HG02973 (cell line): ENCODE data around the gene HPD.
"Not testable (repeated sequence)": the region's sequence is repeated elsewhere in the genome, so short reads cannot be mapped to it uniquely, and the experiment has no call there.

ENCODE experiments used
- ATAC-seq: cut with Tn5 transposase; IDR thresholded peaks from one replicate; pipeline ENCODE4 v1.9.1; 2021; ENCODE audit warnings: moderate library complexity; ENCODE audit not compliant: unreplicated experiment

Gene HPD

DNA sequence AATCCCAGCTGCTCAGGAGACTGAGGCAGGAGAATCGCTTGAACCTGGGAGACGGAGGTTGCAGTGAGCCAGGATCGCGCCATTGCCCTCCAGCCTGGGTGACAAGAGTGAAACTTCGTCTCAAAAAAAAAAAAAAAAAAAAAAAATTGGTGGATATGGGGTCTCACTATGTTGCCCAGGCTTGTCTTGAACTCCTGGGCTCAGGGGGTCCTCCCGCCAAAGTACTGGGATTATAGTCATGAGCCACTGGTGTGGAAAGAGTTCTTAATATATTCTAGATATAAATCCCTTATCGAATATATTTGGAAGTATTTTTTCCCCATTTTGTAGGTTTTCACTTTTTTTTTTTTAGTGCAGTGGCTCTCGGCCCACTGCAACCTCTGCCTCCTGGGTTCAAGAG, 10.6 kb upstream of the HPD start:
- not testable (repeated sequence) for ATAC-seq

DNA sequence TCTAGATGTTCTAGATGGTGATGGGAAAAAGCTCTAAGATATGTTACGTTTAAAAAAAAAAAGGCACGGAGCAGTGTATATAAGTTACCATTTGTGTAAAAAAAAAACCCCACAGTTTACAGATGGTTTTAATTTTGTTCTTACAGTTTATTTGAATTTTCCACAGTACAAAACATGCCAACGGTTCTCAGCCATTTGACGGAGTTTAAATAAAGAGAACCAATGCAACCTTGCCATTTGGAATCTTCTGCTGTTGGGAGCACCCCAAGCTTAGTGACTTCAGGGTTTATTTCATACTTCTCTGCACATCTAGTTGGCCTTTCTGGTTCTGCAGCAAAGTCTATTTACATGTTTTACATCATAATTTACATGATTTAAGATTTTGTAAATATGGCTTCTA, 7.7 kb upstream of the HPD start:
- ATAC-seq, result no peak

DNA sequence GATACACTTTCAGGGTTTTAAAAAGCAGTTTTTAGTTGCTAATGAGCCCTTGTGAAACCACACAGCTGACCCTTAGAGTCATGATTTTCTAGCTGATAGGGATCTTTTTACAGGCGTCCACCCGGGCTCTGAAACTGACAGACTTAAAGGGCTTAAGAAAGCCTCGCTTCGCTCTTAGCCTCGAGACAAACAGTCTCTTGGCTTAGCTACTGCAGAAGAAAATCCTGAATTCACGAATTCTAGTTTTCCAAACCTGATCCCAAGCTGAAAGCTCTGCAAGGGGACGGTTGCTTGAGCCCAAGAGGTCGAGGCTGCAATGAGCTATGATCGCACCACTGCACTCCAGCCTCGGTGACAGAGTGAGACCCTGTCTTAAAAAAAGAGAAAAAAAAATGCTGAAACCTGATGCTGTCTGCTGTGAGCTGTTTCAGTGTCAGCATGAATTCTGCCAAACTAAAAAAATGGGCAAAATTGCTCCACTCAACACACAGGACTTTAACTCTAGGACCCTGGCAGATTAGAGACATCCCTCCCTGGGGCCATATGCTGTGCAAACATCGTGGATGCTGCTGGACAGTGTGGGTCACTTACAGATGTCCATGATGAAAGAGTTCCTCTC, 3.1 kb upstream of the HPD start:
- no peak for ATAC-seq

DNA sequence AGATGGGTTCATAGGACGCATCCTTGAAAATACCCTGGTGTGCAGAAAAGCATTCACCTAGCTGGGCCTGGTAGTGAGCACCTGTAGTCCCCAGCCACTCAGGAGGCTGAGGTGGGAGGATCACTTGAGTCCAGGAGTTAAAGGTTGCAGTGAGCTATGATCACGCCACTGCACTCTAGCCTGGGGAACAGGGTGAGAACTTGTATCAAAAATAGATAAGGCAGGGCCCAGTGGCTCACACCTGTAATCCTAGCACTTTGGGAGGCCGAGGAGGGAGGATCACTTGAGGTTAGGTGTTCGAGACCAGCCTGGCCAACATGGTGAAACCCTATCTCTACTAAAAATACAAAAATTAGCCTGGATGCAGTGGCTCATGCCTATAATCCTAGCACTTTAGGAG, 2.0 kb upstream of the HPD start:
- not testable (repeated sequence) for ATAC-seq

DNA sequence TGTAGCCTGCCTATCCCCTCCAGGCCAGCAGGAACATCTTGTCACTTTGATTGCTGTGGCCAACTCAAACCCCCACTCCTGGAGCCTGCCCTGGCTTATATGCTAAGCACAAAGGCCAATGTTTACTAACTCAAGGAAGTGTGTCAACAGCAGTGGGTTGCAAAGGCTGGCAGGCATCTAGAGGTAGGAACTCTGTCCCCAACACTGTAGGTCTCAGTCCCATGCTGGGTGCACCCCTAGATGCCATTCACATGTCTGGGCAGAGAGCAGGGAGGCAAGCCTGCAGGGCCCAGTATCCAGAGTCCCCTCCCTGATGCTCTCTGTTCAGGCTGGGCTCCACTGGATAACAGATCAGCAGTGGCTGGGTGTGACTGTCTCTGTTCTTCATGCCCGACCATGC, 1.6 kb upstream of the HPD start:
- no peak for ATAC-seq

DNA sequence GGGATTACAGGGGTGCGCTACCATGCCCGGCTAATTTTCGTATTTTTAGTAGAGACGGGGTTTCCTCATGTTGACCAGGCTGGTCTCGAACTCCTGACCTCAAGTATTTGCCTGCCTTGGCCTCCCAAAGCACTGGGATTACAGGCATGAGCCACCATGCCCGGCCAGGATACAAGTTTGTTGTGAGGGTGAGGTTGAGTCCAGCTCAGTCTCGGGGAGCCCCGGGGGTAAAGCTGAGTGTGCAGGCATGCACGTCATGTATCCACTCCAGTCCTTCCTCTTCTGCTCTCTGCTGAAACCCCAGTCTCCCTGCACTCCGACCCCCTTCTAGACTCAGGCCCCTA, 369 bp downstream of the HPD start:
- ATAC-seq, result no peak

DNA sequence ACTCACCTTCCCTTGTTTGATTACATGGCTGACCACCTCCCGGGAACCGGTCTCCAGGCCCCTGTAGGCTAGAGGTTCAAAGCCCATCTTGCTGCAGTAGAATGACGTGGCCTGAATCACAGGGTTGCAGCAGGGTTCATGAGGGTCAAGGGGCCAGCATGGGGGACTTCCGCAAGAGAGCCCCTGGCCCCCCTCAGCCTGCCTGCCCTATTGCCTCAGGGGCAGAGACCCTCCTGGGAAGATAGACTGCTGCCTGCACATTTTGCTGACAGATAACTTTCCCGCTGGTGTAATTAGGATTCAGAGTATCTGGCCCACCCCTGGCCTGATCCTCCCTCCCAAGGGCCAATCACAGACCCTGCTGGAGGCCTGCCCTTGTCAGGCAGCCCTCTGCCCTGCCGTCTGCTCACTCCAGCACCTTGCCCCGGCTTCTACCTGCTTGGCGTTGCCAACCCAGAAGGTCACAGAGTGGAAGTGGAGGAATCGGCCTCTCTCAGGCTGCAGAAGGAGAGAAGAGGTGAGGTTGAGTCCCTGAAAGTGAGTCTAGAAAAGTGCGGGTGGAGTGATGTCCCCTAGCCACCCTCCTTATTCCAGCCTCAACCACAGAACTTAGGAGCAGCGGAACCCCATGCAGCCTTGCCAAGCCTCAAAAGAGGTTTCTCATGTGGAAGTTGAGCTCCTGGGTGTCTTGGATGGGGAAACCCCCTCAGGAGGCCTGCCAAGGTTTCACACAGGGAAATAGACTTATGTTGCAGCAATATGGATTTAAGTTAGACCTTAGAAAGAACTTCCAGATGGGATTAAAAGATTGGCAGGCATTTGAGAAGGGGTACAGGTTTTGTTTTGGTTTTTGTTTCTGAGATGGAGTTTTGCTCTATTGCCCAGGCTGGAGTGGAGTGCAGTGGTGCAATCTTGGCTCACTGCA, 1.1 kb downstream of the HPD start:
- ATAC-seq, result no peak

DNA sequence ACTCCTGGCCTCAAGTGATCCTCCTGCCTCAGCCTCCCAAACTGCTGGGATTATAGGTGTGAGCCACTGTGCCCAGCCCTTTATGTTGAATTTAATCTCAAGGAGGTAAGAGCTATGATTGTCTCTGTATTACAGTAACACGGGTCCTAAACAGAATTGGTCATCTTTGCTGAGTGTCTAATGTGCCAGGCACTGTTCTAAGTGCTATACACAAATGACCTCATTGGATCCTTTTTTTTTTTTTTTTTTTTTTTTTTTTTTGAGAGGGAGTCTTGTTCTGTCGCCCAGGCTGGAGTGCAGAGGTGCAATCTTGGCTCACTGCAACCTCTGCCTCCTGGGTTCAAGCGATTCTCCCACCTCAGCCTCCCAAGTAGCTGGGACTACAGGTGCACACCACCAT, 6.3 kb downstream of the HPD start:
- not testable (repeated sequence) for ATAC-seq

DNA sequence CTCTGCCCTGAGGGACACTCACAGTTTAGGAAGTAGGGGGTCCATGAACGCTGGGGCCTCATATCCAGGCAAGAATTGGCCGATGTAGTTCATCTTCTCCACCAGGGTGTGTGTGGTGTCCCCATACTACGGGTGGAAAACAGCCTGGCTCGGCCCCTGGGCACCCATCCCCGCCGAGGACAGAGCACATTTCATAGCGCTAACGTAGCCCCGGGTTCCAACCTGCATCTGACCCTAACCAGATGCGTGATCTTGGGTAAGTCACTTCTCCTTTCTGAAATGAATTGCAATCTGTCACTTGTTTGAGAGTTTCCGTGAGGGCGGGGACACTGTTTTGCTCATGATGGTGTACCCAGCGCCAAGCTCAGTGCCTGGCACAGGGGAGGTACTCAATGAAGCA, 9.0 kb downstream of the HPD start:
- ATAC-seq, result no peak

DNA sequence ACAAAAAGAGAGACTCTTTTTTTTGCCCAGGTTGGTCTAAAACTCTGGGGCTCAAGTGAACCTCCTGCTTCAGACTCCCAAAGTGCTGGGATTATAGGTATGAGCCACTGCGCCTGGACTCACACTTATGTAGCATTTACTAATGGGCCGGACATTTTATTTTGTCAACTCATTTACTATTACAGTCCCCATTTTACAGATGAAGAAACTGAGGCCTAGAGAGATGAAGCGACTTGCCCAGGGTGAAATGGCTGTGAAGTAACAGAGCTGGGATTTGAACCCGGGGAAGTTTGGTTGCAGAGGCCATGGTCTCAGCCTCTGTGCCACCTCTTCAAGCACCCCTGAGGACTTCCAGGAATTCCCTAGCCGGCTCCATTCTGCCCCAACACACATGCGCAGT, 9.4 kb downstream of the HPD start:
- ATAC-seq, result no peak

DNA sequence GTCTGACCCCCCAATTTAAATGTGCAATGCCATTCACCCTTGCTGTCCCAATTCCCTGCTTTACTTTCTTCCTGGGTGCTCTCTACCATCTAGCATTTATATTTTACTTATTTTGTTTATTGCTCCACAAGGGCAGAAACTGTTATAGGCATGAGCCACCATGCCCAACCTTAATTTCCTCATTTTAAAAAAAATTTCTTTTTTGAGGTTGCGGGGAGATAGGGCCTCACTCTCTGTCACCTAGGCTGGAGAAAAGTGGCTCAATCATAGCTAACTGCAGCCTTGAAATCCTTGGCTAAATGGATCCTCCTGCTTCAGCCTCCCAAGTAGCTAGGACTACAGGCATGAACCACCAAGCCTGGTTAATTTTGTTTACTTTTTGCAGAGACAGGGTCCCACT, 13.0 kb downstream of the HPD start:
- no peak for ATAC-seq

DNA sequence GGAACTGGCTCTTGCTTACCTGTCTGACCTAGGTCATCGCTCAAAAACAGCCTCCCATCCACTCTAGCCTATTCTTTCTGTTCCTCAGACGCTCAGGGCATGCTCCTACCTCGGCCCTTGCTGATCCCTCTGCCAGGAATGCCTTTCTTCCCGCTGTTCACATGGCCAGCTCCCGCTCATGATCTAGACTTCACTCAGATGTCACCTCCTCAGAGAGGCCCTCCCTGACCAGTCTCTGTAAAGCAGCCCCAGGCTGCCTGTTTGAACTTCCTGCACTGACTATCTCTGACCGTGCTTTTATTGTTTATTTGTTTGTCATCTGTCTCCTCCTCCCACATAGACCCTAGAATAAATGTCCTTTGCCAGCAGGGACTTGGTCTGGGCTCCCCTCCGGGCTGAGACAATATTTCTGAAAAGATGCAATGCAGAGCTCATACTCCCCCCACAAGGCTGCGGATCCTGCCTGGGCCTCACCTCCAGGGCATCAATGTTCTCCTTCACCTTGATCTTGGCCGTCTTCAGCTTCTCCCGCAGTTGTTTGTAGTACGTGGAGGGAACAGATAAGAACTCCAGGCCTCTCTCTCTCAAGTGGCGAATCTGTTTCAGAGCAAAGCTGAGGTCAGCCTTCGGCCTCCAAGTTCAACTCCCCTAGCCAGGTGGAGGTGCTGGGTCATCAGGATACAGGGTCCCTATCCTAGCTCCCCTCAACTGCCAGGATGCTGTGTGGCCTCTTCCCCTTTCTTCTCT, 15.2 kb downstream of the HPD start:
- no peak for ATAC-seq

DNA sequence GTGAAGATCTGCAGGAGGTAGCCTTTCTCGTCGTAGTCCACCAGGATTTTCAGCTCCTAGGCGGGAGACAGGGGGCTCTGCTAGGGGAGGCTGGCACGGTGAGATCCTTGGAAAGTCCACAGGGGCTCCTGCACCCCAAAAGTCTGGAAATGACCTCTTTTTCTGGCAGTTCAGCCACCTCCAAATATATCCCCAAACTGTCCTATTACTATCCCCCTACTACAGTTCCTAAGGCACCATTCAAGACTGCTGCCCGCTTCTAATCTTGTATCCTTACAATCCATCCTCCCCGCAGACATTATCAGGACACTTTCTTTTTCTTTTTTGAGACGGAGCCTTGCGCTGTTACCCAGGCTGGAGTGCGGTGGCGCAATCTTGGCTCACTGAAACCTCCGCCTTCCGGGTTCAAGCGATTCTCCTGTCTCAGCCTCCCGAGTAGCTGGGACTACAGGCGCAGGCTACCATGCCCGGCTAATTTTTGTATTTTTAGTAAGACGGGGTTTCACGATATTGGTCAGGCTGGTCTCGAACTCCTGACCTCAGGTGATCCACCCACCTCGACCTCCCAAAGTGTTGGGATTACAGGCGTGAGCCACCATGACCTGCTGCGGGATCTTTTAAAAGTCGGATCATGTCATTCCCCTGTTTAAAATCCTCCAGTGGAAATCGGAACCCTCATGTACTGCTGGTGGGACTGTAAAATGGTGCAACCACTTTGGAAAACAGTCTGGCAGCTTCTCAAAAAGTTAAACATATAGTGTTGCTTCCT, 18.5 kb downstream of the HPD start:
- ATAC-seq, result no peak

DNA sequence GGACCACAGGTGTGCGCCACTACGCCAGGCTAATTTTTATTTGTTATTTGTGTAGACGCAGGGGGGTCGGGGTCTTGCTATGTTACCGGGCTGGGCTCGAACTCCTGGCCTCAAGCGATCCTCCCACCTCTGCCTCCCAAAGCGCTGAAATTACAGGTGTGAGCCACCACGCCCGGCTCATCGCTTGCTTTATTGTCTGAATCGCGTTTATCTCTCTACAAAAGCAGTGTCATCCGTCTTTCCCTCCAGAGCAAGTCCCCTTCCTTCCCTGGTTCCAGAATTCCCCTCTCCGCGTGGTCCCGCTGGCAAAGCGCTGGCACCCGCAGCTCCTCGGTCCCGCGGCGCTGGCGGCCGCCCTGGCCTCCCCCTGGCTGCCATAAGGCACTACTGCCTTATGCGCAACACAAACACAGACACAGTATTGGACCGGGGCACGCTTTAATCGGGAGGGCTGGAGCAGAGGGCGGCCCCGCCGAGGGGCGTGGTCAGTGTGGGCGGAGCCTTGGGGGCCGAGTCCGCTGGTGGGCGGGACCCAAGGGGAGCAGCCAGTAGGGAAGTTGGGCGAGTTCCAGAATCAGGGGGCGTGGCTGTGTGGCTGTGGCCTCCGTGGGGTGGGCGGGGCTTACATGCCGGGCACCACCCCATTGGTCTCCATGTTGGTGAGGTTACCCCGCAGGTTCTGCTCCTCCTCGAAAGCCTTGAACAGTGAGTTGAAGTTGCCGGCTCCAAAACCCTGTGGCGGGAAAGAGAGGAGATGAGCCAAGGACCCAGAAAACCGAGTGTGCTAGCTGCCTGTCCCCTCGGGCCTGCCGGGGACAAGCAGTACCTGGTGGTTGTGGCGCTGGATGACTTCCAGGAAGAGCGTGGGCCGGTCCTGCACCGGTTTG, 19.3 kb downstream of the HPD start:
- peak; percentile 86 for ATAC-seq

DNA sequence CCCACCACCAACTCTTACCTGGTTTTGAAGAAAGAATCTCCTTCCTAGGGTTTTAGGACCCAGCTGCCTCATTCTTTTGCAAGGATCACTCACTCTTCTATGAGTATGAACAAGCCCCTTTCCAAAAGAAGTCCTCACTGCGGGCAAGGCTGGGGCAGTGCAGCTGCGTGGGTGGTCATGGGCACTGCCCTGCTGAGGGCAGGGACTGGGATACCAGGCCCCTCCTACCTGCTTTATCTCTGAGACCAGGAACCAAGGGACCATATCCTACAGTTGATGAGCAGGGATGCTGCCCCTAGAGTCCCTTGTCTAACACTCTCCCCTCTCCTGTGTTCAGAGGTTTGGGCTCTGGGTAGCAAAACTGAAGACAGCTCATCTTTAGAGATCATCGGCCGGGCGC, 20.5 kb downstream of the HPD start:
- ATAC-seq, result no peak

DNA sequence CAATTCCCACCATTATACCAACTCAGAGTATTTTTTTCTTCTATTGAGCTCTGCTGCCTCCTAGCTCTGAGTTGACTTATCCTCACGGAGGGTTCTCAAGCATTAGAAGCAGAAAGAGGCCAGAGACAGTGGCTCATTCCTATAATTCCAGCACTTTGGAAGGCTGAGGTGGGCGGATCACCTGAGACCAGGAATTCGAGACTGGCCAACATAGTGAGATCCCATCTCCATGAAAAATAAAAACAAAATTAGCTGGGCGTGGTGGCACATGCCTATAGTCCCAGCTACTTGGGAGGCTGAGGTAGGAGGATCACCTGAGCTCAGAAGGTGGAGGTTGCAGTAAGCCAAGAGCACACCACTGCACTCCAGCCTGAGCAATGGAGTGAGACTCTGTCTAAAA, 21.0 kb downstream of the HPD start:
- ATAC-seq, result no peak

DNA sequence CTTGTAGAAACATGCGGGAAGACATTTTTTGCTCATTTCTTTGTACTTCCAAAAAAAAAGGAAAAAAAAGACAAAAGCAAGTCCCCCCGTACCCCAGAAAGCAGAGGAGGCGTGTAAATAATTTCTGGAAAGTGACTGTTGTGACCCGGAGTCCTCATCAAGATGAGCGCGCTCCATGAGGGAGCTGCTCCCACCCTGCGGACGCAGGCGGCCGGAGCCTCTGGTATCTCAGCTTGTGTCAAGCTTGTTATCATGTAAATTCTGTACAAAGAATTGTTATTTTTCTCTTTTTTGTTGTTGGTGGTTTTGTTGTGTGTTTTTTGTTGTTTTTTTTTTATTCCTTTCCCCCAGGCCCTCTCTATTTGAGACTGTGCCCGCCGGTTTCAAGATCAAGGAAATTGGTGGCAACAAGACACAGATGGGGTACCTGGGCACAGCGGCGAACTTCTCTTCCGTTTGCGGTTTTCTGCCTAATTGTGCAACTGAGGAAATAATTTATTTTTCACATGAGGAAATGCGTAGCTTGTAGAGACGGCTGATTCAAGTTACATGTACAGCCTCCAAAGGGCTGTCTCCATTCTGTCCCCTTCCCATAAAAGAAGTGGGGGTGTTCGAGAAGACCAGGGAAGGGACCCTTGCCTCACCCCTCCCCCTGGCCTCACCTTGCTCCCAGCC, 27.0 kb downstream of the HPD start:
- no peak for ATAC-seq

DNA sequence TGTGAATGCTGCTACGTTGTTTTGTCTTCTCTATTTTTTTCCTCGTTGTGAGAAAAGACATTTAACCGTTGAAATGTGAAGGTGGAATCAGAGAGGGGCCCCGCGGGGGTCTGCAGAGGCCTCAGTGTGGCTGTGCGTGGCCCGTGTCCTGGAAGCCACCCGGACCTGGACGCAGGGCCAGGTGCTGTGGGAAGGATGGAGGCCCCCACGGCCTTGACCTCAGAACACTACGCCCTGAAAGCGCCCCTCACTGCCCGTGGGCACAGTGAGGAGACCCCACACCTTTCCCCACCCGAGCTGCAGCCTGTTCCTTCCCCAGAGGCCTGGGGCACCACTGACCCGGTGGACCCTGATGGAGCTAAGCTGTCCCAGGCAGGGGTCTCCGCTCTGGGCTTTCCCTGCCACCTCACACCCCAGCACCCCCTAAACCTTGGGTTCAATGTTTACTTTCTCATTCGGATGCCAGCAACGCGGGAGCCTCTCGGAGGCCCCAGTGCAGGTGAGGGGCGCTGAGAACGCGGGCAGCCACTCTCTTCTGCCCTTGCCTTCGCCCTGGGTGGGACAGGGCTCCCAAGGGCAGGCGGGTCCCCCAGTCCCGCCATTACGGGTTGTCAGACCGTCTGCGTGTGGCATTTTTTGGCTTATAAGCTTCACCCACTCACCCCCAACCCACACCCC, 27.9 kb downstream of the HPD start:
- no peak for ATAC-seq

DNA sequence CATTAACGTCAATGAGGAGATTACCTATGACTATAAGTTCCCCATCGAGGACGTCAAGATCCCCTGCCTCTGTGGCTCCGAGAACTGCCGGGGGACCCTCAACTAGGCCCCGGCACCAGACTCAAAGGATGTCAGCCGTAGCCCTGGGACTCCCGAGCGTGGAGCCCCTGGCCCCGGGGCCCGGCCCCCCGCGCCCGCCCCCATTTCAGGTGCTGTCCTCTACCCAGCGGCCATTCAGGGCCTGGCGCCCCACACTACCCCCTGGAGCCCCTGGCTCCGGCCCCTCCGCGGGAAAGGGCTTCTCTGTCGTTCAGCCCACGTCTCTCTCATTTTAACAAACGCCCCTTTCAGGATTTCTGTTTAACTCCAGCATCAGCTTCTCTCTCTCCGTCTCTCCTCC, 28.5 kb downstream of the HPD start:
- ATAC-seq, result no peak
